Vagina (tissue), 2 donors: ENCODE measurements around the gene ASAH2.

Source experiments
- POLR2A ChIP-seq, 2 donors: fragments of 450-650 bp; IDR thresholded peaks; one replicate each; pipeline ENCODE4 v1.6.1; 2017; ENCODE audit warnings: antibody characterized with exemption in 2 of 2, mild to moderate bottlenecking in 2 of 2, moderate library complexity in 2 of 2
- POLR2AphosphoS5 ChIP-seq, 2 donors: sonication (generic); formaldehyde crosslinking; IDR thresholded peaks; one replicate each; pipeline ENCODE4 v1.9.0; 2017; ENCODE audit warnings: antibody characterized with exemption in 2 of 2, mild to moderate bottlenecking in 2 of 2, low read depth in 1 of 2; ENCODE audit not compliant: insufficient read depth in 1 of 2
- TF ChIP-seq, protein P1 (sequence below), 3 experiments: fragments of 450-650 bp in 2 of 3; fragments of 200-600 bp in 1 of 3; sonication (generic) in 1 of 3; IDR thresholded peaks; one replicate each; pipeline ENCODE4 v1.5.1; 2017 to 2019; ENCODE audit warnings: antibody characterized with exemption in 3 of 3, mild to moderate bottlenecking in 2 of 3, moderate library complexity in 2 of 3

DNA sequence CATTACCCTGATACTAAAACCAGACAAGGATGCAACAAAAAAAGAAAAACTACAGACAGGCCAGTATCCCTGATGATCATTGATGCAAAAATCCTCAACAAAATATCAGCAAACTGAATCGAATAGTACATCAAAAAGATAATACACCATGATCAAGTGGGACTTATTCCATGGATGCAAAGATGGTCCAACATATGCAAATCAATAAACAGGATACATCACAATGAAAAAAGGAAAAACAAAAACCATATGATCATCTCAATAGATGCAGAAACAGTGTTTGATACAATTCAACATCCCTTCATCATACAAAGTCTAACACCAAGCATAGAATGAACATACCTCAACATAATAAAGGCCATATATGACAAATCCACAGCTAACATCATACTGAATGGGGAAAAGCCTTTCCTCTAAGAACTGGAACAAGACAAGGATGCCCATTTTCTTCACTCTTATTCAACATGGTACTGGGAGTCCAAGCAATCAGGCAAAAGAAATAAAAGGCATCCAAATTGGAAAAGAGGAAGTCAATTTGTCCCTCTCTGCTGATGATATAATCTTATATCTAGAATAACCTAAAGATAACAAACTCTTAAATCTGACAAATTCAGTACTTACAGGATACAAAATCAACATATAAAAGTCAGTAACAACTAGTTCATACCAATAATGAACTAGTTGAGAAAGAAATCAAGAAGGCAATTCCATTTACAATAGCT is 48.8 kb upstream of the ASAH2 start:
- TF ChIP-seq, protein P1, sequence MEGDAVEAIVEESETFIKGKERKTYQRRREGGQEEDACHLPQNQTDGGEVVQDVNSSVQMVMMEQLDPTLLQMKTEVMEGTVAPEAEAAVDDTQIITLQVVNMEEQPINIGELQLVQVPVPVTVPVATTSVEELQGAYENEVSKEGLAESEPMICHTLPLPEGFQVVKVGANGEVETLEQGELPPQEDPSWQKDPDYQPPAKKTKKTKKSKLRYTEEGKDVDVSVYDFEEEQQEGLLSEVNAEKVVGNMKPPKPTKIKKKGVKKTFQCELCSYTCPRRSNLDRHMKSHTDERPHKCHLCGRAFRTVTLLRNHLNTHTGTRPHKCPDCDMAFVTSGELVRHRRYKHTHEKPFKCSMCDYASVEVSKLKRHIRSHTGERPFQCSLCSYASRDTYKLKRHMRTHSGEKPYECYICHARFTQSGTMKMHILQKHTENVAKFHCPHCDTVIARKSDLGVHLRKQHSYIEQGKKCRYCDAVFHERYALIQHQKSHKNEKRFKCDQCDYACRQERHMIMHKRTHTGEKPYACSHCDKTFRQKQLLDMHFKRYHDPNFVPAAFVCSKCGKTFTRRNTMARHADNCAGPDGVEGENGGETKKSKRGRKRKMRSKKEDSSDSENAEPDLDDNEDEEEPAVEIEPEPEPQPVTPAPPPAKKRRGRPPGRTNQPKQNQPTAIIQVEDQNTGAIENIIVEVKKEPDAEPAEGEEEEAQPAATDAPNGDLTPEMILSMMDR (IDR thresholded peaks at IDR 0.05): no peak
- no peak for TF ChIP-seq POLR2A (IDR thresholded peaks at IDR 0.05)
- TF ChIP-seq POLR2AphosphoS5 (IDR thresholded peaks at IDR 0.05; ENCODE audit: insufficient read depth in 1 of 2, low read depth in 1 of 2): no peak
